Measurements from ENCODE around the gene NAP1L4.
A peak's percentile ranks its signal among the peaks of the same experiment; 100 is the strongest.

The NAP1L4 gene

DNA sequence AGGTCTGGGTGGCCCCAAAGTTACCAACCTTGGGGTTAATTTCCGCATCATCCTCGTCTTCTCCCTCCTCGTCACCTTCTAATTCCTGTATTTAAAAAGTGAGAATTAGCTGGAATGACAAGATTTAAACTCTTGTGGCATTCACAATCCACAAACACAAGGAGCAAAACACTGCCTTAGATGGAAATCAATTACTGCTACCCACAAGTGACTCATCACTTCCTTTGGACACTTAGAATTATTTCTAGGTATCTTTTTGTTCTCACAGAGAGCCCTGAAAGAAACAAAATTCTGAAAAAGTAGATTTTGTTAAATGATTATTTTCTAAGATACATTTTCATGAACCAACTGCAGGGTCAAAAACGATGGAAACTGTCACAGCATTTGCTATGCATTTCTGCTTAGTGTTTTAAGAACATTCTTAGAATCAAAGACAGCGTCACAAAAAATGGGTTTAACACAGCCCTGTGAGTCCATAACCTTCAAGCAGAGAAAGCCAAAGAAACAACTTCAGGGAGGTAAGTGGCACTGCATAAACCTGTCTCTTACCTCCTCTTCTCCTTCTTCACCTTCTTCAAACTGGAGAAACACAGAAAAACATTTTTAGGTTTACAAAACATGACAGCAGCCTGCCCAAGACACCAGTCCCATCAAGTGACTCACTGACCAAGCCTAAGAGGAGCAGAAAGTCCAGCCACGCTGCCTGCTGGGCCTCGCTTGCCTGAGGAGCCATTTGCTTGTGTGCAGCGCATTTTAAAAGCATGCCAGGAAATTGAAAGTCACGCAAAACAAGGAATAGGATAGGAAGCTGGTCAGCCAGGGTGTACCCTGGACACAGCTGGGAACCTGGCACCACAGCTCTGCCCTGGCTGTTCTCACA, 40.7 kb downstream of the NAP1L4 start:
- peaks cover 90% of the 10 kb centered on the region for H3K36me3 Mint-ChIP-seq
- no peaks in the 10 kb centered on the region for H3K27me3 Mint-ChIP-seq
- no peak overlapping the region for H3K4me3 Mint-ChIP-seq
- CTCF ChIA-PET = interaction anchor here (1.4 to 2.4 kb wide), 2 partner anchors 21 to 140 kb away, joined by 5 to 15 read pairs; partner anchors contain the start of gene PHLDA2
- H3K4me1 Mint-ChIP-seq = peaks cover 63% of the 10 kb centered on the region
- peak overlapping the region; percentile 56 for H3K27ac Mint-ChIP-seq
- no peaks in the 10 kb centered on the region for H3K9me3 Mint-ChIP-seq
- no peak for DNase-seq

DNA sequence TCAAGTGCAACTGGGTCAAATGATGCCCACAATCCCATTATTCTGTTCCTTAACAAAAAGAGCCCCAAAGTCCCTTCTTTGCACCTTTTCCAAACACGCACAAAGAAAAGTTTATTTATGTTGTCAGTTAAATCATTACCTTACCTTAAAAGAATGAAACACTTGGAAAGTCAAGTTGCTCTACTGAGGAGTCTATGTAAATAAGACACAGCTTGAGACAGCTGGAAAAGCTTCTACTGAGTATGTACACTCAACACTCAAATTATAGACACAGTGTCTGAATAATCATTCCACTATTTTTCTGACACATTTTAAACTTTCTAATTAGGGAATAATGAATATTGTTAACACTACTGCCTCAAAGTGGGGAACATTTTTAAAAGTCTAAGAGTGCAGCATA, 41.3 kb downstream of the NAP1L4 start:
- H3K4me3 Mint-ChIP-seq = no peak overlapping the region
- H3K9me3 Mint-ChIP-seq = no peaks in the 10 kb centered on the region
- no peak for DNase-seq
- H3K27ac Mint-ChIP-seq = peak overlapping the region; percentile 11
- peaks cover 90% of the 10 kb centered on the region for H3K36me3 Mint-ChIP-seq
- no peaks in the 10 kb centered on the region for H3K27me3 Mint-ChIP-seq
- H3K4me1 Mint-ChIP-seq = peaks cover 68% of the 10 kb centered on the region
- CTCF ChIA-PET = interaction anchor here (1.4 kb wide), 1 partner anchor 140 kb away, joined by 5 read pairs; no protein-coding TSS in a partner anchor

DNA sequence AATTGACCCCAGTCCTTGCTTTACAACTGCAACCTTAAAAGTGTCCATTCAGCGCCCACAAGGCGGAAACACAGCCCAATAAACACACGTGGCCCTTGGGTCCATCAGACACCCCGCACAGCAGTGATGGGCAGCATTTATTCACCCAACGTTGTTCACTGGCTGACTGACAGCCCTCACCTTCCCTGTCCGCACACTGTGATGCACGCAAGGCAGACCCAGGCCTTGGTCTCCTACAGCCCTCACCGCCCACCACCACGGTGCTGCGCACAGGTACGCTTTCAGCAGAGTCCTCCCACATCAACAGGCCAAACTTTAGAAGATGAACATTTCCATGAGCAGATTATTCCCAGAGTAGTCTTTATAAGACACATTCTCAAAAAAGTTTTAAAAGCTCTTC, 42.2 kb downstream of the NAP1L4 start:
- H3K36me3 Mint-ChIP-seq = peaks cover 88% of the 10 kb centered on the region

DNA sequence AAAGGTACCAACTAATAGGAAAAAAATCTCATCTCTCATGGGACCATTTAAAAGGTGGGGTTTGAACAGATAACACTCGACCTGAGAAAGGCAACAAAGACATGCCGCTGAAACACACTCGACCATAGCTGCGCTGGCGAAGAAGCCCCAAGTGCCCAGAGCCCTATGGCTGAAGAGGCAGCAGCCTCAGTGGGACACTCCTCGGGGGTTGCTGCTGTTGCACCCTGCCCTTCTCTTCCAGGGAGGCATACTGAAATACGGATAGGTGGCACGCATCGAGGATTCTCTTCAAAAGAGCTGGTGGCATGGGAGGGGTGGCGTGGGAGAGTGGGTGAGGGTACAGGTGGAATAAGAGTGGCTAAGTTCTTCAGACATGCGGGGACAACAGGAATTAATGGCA, 44.4 kb downstream of the NAP1L4 start:
- peak overlapping the region; percentile 60 for H3K27ac Mint-ChIP-seq

More for the DNA sequence above, 42.2 kb downstream of the NAP1L4 start:
- CTCF ChIA-PET = no interaction called here
- no peak overlapping the region for H3K27ac Mint-ChIP-seq
- no peak overlapping the region for H3K4me3 Mint-ChIP-seq
- no peaks in the 10 kb centered on the region for H3K27me3 Mint-ChIP-seq
- peaks cover 76% of the 10 kb centered on the region for H3K4me1 Mint-ChIP-seq
- H3K9me3 Mint-ChIP-seq = no peaks in the 10 kb centered on the region
- no peak for DNase-seq

DNA sequence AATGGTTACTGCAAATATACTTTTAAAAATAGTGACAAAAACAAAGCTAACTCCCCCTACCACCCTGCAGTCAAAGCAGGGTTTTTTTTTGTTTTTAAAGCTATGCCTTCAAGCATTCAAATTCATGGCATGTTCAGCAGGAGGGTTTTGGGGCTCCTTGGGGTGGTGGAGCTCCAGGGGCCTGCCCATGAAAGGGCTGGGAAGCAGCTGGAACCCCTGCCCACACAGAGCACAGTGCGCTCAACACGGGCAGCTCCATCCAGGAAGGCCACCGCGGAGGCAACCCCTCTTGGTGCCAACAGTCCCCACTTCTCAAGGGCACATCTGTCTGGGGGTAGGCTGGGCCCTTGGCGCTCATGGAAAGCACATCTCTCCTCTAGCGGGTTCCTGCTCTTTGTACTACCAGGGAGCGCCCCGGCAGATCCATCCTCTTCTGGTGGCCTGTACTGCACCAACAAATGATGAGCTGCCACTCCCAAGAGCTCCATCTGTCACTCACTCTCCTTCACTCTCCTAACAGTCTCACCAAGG, 46.3 kb downstream of the NAP1L4 start:
- Mint-ChIP-seq H3K27me3 (no peaks in the 10 kb centered on the region), H3K36me3 (peaks cover 62% of the 10 kb centered on the region), H3K9me3 (no peaks in the 10 kb centered on the region), H3K4me3 (no peak overlapping the region), H3K27ac (peak overlapping the region; percentile 82), H3K4me1 (peaks cover 56% of the 10 kb centered on the region)
- no peak for DNase-seq
- CTCF ChIA-PET = interaction anchor here (1.0 to 2.3 kb wide), 5 partner anchors 10 to 413 kb away, joined by 3 to 9 read pairs (median 8); partner anchors contain the start of gene PHLDA2

More for the DNA sequence above, 44.4 kb downstream of the NAP1L4 start:
- no peaks in the 10 kb centered on the region for H3K27me3 Mint-ChIP-seq
- H3K9me3 Mint-ChIP-seq = no peaks in the 10 kb centered on the region
- H3K4me3 Mint-ChIP-seq = no peak overlapping the region
- no peak for DNase-seq
- H3K4me1 Mint-ChIP-seq = peaks cover 70% of the 10 kb centered on the region
- CTCF ChIA-PET = no interaction called here
- H3K36me3 Mint-ChIP-seq = peaks cover 77% of the 10 kb centered on the region

DNA sequence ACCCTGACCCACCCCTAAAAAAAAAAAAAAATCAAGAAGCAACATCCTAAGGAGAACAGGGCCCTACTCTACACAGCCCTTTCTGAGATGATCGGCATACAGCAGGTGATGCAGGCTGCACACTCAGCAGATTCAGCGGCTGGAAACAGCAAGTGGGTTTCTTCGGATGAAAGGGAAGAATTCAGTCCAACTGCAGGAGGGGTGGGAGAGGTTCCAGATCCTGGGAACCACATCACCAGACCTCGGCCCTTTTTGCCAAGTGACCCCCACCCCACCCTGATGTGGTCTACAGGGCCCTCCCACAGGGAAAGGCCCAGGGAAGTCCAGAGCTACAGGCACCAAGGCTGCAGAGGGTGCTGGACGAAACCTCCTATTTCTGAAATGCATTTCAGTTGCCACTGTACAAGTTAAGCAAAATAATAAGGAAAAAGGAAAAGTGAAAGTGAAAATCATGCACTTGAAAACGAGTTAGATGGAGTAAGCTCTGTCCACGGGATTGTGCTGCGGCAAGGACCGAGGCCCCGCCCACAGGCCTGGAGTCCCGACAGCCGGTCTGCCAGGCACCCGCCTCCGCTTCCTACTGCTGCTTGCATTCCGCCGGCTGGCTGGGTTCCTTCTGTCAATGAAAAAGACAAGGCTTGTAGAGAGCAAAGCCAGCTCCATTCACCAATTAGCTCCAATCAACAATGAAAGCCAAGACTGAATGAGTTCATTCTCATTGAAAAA, 46.9 kb downstream of the NAP1L4 start:
- DNase-seq = peak; percentile 81
- no peaks in the 10 kb centered on the region for H3K9me3 Mint-ChIP-seq
- H3K4me1 Mint-ChIP-seq = peaks cover 54% of the 10 kb centered on the region
- CTCF ChIA-PET = interaction anchor here (1.0 to 2.3 kb wide), 5 partner anchors 9 to 412 kb away, joined by 3 to 9 read pairs (median 8); partner anchors contain the start of gene PHLDA2
- H3K4me3 Mint-ChIP-seq = no peak overlapping the region
- peaks cover 58% of the 10 kb centered on the region for H3K36me3 Mint-ChIP-seq
- no peaks in the 10 kb centered on the region for H3K27me3 Mint-ChIP-seq
- peak overlapping the region; percentile 82 for H3K27ac Mint-ChIP-seq

DNA sequence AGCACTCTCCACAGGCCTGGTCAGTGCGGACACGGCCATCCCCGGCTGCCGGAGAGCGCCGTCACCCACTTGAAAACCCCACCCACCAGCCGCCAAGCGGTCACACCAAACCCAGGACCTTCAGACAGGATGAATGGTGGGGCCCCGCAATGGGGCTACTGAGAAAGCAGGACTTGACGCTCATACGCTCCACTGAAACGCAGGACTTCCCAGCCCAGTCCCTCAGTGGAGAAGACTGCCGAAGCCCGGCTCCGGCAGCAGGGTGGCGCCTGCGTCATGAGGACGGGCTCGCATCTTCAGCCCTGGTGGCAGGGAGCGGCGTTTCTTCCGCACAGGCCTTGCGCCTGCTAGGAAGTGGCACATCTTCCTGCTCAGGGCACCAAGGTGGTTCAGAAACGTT, 47.6 kb downstream of the NAP1L4 start:
- no peak overlapping the region for H3K4me3 Mint-ChIP-seq
- peaks cover 54% of the 10 kb centered on the region for H3K36me3 Mint-ChIP-seq
- peaks cover 4% of the 10 kb centered on the region for H3K9me3 Mint-ChIP-seq
- peaks cover 55% of the 10 kb centered on the region for H3K4me1 Mint-ChIP-seq
- H3K27ac Mint-ChIP-seq = peak overlapping the region; percentile 82
- DNase-seq = no peak
- H3K27me3 Mint-ChIP-seq = no peaks in the 10 kb centered on the region
- CTCF ChIA-PET = no interaction called here

DNA sequence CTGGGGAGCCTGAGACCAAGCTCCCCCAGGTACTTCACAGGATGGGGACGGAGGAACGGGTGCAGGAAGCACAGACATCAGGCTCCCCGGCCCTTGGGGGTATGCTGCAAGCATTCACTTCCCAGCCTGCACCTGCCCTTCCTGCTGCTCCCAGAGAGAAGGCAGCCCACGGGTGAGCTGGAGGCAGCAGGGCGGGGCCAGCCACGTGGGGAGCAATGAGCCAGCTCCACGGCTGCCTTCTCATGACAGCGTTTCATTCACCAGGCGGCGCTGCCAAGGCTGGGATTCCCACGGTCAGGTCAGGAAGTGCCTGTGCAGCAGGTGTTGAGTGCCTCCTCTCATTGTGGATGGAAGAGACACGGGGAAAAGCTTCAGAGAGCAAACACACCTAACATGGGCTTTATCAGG, 48.4 kb downstream of the NAP1L4 start:
- Mint-ChIP-seq H3K36me3 (peaks cover 50% of the 10 kb centered on the region), H3K27me3 (no peaks in the 10 kb centered on the region), H3K4me1 (peaks cover 48% of the 10 kb centered on the region), H3K4me3 (no peak overlapping the region), H3K9me3 (peaks cover 11% of the 10 kb centered on the region), H3K27ac (peak overlapping the region; percentile 75)
- DNase-seq = no peak
- CTCF ChIA-PET = interaction anchor here (0.9 to 1.0 kb wide), 2 partner anchors 10 to 51 kb away, joined by 3 to 4 read pairs; no protein-coding TSS in a partner anchor

DNA sequence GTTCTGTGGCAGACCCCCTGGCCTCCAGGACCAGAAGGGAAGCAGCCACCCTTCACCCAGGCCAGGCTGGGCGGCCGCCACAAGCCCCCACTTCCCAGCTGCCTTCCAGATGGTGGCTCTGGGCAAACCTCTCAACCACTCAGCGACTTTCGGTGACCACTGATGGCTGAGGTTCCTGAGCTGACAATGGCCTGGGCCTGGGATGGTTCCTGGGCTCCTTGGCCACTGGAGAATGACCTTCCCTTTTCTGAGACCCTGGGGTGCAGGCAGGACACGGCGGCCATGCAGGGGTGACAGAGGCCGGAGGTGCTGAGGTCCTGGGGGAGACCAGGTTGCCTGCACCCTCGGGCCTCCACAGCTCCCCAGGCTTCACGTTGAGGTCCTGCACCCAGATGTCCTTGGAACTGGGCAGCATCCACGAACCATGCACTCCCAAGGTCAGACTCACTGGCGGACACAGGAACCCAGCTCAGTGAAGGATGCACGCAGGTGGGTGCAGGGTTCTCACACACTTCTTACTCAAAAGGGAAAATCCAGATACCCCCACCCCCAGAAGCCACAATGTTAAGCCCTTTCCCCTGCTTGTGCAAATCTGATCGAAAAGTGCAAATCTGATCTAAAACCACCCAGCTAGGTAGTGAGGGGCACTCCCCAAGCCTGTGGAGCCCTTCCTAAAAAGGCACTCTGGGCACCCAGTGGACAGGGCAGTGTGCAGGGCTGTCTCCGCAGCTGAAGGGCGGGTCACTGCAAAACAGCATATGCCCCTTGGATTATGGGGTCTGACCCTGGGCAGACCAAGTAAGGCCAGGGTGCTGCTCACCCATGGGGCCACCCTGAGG, 49.0 kb downstream of the NAP1L4 start:
- H3K4me1 Mint-ChIP-seq = peaks cover 44% of the 10 kb centered on the region
- peaks cover 50% of the 10 kb centered on the region for H3K36me3 Mint-ChIP-seq
- CTCF ChIA-PET = interaction anchor here (0.9 to 1.2 kb wide), 3 partner anchors 10 to 50 kb away, joined by 3 to 4 read pairs (median 4); partner anchors contain the start of gene PHLDA2
- DNase-seq = no peak
- no peak overlapping the region for H3K4me3 Mint-ChIP-seq
- no peaks in the 10 kb centered on the region for H3K27me3 Mint-ChIP-seq
- peak overlapping the region; percentile 75 for H3K27ac Mint-ChIP-seq
- peaks cover 17% of the 10 kb centered on the region for H3K9me3 Mint-ChIP-seq

DNA sequence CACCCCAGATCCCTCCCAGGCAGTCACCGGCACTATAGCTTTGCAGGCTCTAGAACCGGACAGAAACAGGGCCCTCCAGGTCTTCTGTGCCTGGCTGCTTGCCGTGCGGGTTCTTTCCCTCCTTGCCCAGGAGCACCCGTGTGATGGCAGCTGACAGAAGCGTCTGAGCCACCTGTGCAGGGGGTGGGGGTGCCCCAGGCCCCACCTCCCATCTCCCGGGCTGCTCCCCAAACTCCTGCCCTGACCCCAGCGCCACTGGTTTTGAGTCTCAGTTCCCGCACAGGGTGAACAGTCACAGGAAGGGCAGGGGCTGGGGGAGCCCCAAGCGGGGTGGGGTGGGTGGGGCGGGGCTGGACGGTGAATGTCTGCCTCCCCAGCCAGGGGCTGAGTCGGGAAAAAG, 49.7 kb downstream of the NAP1L4 start:
- Mint-ChIP-seq H3K4me3 (no peak overlapping the region), H3K36me3 (peaks cover 50% of the 10 kb centered on the region), H3K27me3 (no peaks in the 10 kb centered on the region), H3K9me3 (peaks cover 24% of the 10 kb centered on the region), H3K27ac (no peak overlapping the region), H3K4me1 (peaks cover 38% of the 10 kb centered on the region)
- CTCF ChIA-PET = interaction anchor here (1.0 to 1.2 kb wide), 2 partner anchors 9 to 13 kb away, joined by 3 to 4 read pairs; partner anchors contain the start of gene PHLDA2
- DNase-seq = no peak

DNA sequence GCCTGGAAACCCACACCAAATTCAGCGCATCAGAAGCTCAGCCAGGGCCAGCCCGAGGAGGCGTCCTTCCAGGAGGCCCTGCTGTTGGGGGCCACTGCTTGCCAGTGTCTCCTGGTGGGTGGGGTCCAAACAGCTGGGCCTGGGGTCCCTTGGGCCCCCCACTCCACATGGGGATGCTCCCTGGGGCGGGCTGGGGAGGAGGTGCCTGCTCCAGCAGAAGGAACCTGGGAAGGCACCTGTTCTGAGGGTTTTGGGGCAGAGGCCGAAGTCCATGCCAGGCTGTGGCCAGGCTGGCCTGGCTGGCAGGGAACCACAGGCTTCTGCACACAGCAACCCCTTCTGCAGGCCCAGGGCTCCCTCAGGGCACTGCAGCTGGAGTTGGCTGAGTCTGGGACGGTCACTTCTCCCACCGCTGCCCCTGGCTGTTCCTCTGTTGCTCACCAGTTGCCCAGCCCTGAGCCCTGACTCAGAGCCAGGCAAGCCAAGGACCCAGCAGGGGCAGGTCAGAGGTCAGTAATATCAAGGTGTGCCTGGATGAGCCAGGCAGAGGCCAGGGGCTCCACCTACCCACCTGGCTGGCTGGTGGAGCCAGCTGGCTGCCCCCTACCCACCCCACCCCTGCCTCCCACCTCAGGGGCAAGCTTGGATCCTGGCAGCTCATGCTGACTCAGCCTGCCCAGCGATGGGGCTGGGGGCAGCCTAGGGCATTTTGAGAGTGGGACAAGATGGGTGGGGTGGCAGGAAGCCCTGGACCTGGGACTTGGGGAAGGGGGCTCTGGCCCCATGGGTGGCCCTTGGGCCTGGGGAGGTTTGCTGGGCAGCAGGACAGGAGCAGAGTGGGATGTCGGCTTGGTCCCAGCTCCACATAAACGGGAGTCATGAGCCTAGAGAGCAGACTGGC, 51.0 kb downstream of the NAP1L4 start:
- peak overlapping the region; percentile 60 for H3K27ac Mint-ChIP-seq
- no peak for DNase-seq
- H3K4me1 Mint-ChIP-seq = peaks cover 25% of the 10 kb centered on the region
- no peaks in the 10 kb centered on the region for H3K27me3 Mint-ChIP-seq
- H3K4me3 Mint-ChIP-seq = no peak overlapping the region
- H3K9me3 Mint-ChIP-seq = peaks cover 29% of the 10 kb centered on the region
- peaks cover 39% of the 10 kb centered on the region for H3K36me3 Mint-ChIP-seq
- CTCF ChIA-PET = interaction anchor here (0.6 to 2.3 kb wide), 3 partner anchors 11 to 1863 kb away, joined by 3 to 9 read pairs (median 4); no protein-coding TSS in a partner anchor

DNA sequence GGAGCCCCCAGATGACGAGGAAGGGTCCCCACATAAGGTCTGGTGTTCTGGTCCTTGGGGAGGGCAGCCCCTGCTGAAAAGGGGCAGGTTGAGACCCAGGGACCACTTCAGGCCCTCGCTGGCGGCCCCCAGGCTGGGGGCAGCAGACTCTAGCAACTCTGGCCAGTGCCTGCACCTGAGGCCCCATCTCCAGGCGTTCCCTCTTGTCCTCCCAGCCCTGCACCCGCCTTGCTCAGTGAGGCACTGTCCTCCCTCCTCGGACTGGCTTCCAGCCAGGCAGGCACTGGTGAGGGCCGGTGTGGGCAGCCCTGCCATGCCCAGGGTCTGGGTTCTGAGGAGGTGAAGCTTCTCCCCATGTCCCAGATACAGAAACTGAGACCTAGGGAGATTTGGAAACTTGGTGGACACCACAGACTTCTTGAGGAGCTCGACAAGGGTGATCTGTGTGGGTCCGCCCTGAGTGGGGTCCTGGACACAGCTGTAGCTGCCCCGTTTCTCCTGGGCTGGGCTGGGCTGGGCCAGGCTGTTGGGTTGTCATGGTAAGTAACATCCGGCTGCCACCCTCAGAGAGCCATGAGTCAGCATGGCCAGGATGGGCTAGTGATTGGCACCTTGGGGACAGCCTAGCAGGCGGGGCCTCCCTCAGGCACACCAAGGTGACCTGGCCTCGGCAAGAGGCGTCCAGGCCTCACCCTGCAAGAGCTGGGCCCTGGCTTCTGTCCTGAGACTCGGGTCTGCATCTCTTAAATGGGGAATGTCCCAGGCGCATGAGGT, 51.8 kb downstream of the NAP1L4 start:
- Mint-ChIP-seq H3K9me3 (peaks cover 29% of the 10 kb centered on the region), H3K4me3 (no peak overlapping the region), H3K27ac (peak overlapping the region; percentile 60), H3K36me3 (peaks cover 32% of the 10 kb centered on the region), H3K4me1 (peaks cover 16% of the 10 kb centered on the region), H3K27me3 (no peaks in the 10 kb centered on the region)
- DNase-seq = peak; percentile 59
- CTCF ChIA-PET = interaction anchor here (0.6 to 2.3 kb wide), 3 partner anchors 10 to 1864 kb away, joined by 3 to 9 read pairs (median 4); no protein-coding TSS in a partner anchor
